AG04450 (cell line): ENCODE data around the gene SRRM3. TPM values are rescaled to one million over a fixed set of nuclear protein-coding genes. Genes with fewer than 3 reads are reported as not detected.
"Not testable (repeated sequence)": the region's sequence is repeated elsewhere in the genome, so short reads cannot be mapped to it uniquely, and the experiment has no call there.

Source experiments
- CTCF ChIA-PET: fragments of 300-600, 350-600 bp; formaldehyde crosslinking; extraction: SDS; loops from one replicate; lab custom pipeline; 2022; ENCODE audit warnings: antibody characterized with exemption, inconsistent platforms; lab: Charles Lee
- POLR2A ChIA-PET: fragments of 350-600 bp; formaldehyde crosslinking; extraction: SDS; loops from one replicate; lab custom pipeline; 2021; ENCODE audit warnings: antibody characterized with exemption, inconsistent platforms; lab: Yijun Ruan, JAX
- DNase-seq: peaks from one replicate; pipeline ENCODE4 v3.0.0-alpha.2; 2011; ENCODE audit warnings: low read depth, low spot score
- H3K27ac ChIP-seq: one replicate; pipeline ENCODE4 v1.5.1; 2012; ENCODE audit warnings: low read depth, low read length, control low read depth
- H3K27me3 ChIP-seq: one replicate; pipeline ENCODE4 v1.6.0; 2012; ENCODE audit warnings: low read length; ENCODE audit not compliant: control insufficient read depth, insufficient read depth
- H3K4me3 ChIP-seq: 2 replicates; pipeline ENCODE4 v1.5.1; 2011; ENCODE audit warnings: mild to moderate bottlenecking, low read depth, low read length, control low read depth
- H3K9me3 ChIP-seq: 2 replicates; pipeline ENCODE4 v1.5.1; 2012; ENCODE audit warnings: low read length; ENCODE audit not compliant: control insufficient read depth, insufficient read depth
- CTCF ChIP-seq: IDR thresholded peaks from 2 replicates; pipeline ENCODE4 v1.5.1; 2011; ENCODE audit warnings: low read depth, low read length, control low read depth, inconsistent platforms
- polyA plus RNA-seq: library from polyadenylated mRNA; depleted of rRNA; stranded (reverse); fragments of >200 nt; gene quantifications from 2 replicates; pipeline ENCODE4 v1.2.3, GENCODE V29; 2011

Gene SRRM3
- polyA plus RNA-seq, 1 experiment = 1.5 TPM

GRCh38 chr7:76285604-76286374 is 84.1 kb downstream of the SRRM3 start:
- CTCF ChIA-PET = interaction anchor here (1.1 kb wide), 1 partner anchor 23 kb away, joined by 3 read pairs; no protein-coding TSS in a partner anchor
- POLR2A ChIA-PET = interaction anchor here (0.6 to 1.1 kb wide), 2 partner anchors 22 to 349 kb away, joined by 3 read pairs; no protein-coding TSS in a partner anchor
- Histone ChIP-seq H3K9me3 (no peaks in the 10 kb centered on the region; the same call in 1 of the 2 replicates), H3K27me3 (peaks cover 8% of the 10 kb centered on the region), H3K27ac (no peak overlapping the region), H3K4me3 (no peak overlapping the region)
- no peak for DNase-seq
- no peak for TF ChIP-seq CTCF

- H3K4me3 ChIP-seq = no peak overlapping the region
- DNase-seq = no peak
- H3K9me3 ChIP-seq = no peaks in the 10 kb centered on the region; the same call in 1 of the 2 replicates
- no peak overlapping the region for H3K27ac ChIP-seq
- H3K27me3 ChIP-seq = peaks cover 4% of the 10 kb centered on the region
- CTCF ChIA-PET = interaction anchor here (1.1 kb wide), 1 partner anchor 24 kb away, joined by 3 read pairs; no protein-coding TSS in a partner anchor
- TF ChIP-seq CTCF = no peak
- POLR2A ChIA-PET = interaction anchor here (0.6 to 1.1 kb wide), 2 partner anchors 21 to 235 kb away, joined by 3 to 11 read pairs; no protein-coding TSS in a partner anchor
These were observed 85.2 kb downstream of the SRRM3 start for GRCh38 chr7:76286842-76287403.

- not testable (repeated sequence) for H3K4me3 ChIP-seq, DNase-seq, H3K9me3 ChIP-seq, H3K27me3 ChIP-seq
- POLR2A ChIA-PET = interaction anchor here (0.5 to 2.3 kb wide), 6 partner anchors 9 to 302 kb away, joined by 3 to 23 read pairs (median 8); partner anchors contain the start of gene HSPB1
- peak overlapping the region; percentile 92 for H3K27ac ChIP-seq
- CTCF ChIA-PET = interaction anchor here (0.6 to 2.7 kb wide), 14 partner anchors 9 to 501 kb away, joined by 3 to 40 read pairs (median 6); no protein-coding TSS in a partner anchor
These were observed 89.2 kb downstream of the SRRM3 start for GRCh38 chr7:76290847-76291350.

GRCh38 chr7:76291351-76292212 is 89.9 kb downstream of the SRRM3 start:
- CTCF ChIA-PET = interaction anchor here (0.6 to 2.7 kb wide), 16 partner anchors 9 to 501 kb away, joined by 3 to 40 read pairs (median 6); no protein-coding TSS in a partner anchor
- peak overlapping the region; percentile 41 for H3K4me3 ChIP-seq

More at GRCh38 chr7:76291351-76292212, 89.9 kb downstream of the SRRM3 start:
- POLR2A ChIA-PET = interaction anchor here (0.5 to 2.3 kb wide), 10 partner anchors 9 to 302 kb away, joined by 3 to 23 read pairs (median 4); partner anchors contain the start of gene HSPB1
- DNase-seq = peak; percentile 96
- Histone ChIP-seq H3K9me3 (no peaks in the 10 kb centered on the region; the same call in 1 of the 2 replicates), H3K27ac (peak overlapping the region; percentile 92), H3K27me3 (no peaks in the 10 kb centered on the region)
- TF ChIP-seq CTCF = peak; percentile 96
